ENCODE measurements around the gene CTNNBL1.

The CTNNBL1 gene

GRCh38 chr20:37777988-37778659 lies 84.3 kb downstream of the CTNNBL1 start:
- no peak for DNase-seq

- DNase-seq, result peak; percentile 37
Measured at GRCh38 chr20:37781626-37782025, 87.8 kb downstream of the CTNNBL1 start.

- no peak for DNase-seq
Measured at GRCh38 chr20:37786043-37786442, 92.2 kb downstream of the CTNNBL1 start.

- DNase-seq, result no peak
Measured at GRCh38 chr20:37789408-37789807, 95.6 kb downstream of the CTNNBL1 start.

GRCh38 chr20:37790900-37791299 lies 97.1 kb downstream of the CTNNBL1 start:
- no peak for DNase-seq

GRCh38 chr20:37796121-37796520 lies 102.3 kb downstream of the CTNNBL1 start:
- DNase-seq, result peak; percentile 47

- DNase-seq, result no peak
Measured at GRCh38 chr20:37796733-37797132, 102.9 kb downstream of the CTNNBL1 start.

- no peak for DNase-seq
Measured at GRCh38 chr20:37797669-37798175, 103.9 kb downstream of the CTNNBL1 start.

GRCh38 chr20:37798312-37798711 lies 104.5 kb downstream of the CTNNBL1 start:
- no peak for DNase-seq

GRCh38 chr20:37800618-37801017 lies 106.8 kb downstream of the CTNNBL1 start:
- DNase-seq, result no peak

- DNase-seq, result no peak
Measured at GRCh38 chr20:37801921-37802320, 108.1 kb downstream of the CTNNBL1 start.

- DNase-seq, result no peak
Measured at GRCh38 chr20:37803438-37804307, 109.8 kb downstream of the CTNNBL1 start.

- peak; percentile 41 for DNase-seq
Measured at GRCh38 chr20:37804584-37805566, 111.0 kb downstream of the CTNNBL1 start.

GRCh38 chr20:37807471-37808232 lies 113.8 kb downstream of the CTNNBL1 start:
- DNase-seq, result no peak

GRCh38 chr20:37808233-37809070 lies 114.6 kb downstream of the CTNNBL1 start:
- DNase-seq, result no peak

GRCh38 chr20:37810027-37810426 lies 116.2 kb downstream of the CTNNBL1 start:
- DNase-seq, result no peak

- peak; percentile 59 for DNase-seq
Measured at GRCh38 chr20:37816003-37816402, 122.2 kb downstream of the CTNNBL1 start.

GRCh38 chr20:37816726-37817125 lies 122.9 kb downstream of the CTNNBL1 start:
- DNase-seq, result no peak

- DNase-seq, result no peak
Measured at GRCh38 chr20:37821696-37822095, 127.9 kb downstream of the CTNNBL1 start.

- DNase-seq, result no peak
Measured at GRCh38 chr20:37822141-37822601, 128.3 kb downstream of the CTNNBL1 start.

Data from NCI-H2171 treated with DMSO at 0.1 percent for 48 hours (cell line).